Measurements from ENCODE around the gene PDE4D. TPM values are rescaled to one million over a fixed set of nuclear protein-coding genes. Genes with fewer than 3 reads are reported as not detected.

The PDE4D gene
- total RNA-seq, 1 donor from 2014 or later: 14.2 TPM

GRCh38 chr5:59605915-59606314, 287.6 kb downstream of the PDE4D start:
- no peaks in the 10 kb centered on the region for H3K36me3 ChIP-seq (ENCODE audit: insufficient read depth, low read length)
- H3K9me3 Mint-ChIP-seq (ENCODE audit: unreplicated experiment): no peaks in the 10 kb centered on the region
- H3K4me1 Mint-ChIP-seq (ENCODE audit: low read depth, unreplicated experiment): peaks cover 23% of the 10 kb centered on the region
- H2AFZ ChIP-seq (ENCODE audit: low read depth, low read length): no peak overlapping the region
- H3K9me3 ChIP-seq (ENCODE audit: insufficient read depth, low read depth, low read length): no peaks in the 10 kb centered on the region
- H3K9ac ChIP-seq (ENCODE audit: low read length): no peak overlapping the region
- no peaks in the 10 kb centered on the region for H3K27me3 ChIP-seq (ENCODE audit: insufficient read depth, low read length)
- no peak overlapping the region for H3K4me2 ChIP-seq (ENCODE audit: low read length)
- no peak for TF ChIP-seq CTCF (IDR thresholded peaks at IDR 0.05; ENCODE audit: insufficient read depth, low read depth, low read length)
- TF ChIP-seq EZH2 (IDR thresholded peaks at IDR 0.05; ENCODE audit: insufficient read depth, low read length): no peak
- no peak overlapping the region for H3K4me3 Mint-ChIP-seq (ENCODE audit: unreplicated experiment)
- H3K4me3 ChIP-seq (ENCODE audit: insufficient read depth, low read depth, low read length): no peak overlapping the region
- DNase-seq (ENCODE audit: low read depth) (no peak), FAIRE-seq (no peak)
- H3K79me2 ChIP-seq (ENCODE audit: insufficient read depth, low read length): no peaks in the 10 kb centered on the region
- H3K27ac ChIP-seq (ENCODE audit: low read depth, low read length): no peak overlapping the region
- H3K4me1 ChIP-seq (ENCODE audit: insufficient read depth, low read length): peaks cover 5% of the 10 kb centered on the region
- no peaks in the 10 kb centered on the region for H3K27me3 Mint-ChIP-seq (ENCODE audit: low read depth, unreplicated experiment)
- H3K27ac Mint-ChIP-seq (ENCODE audit: unreplicated experiment): no peak overlapping the region
- no peaks in the 10 kb centered on the region for H3K36me3 Mint-ChIP-seq (ENCODE audit: low read depth, unreplicated experiment)
- no peaks in the 10 kb centered on the region for H4K20me1 ChIP-seq (ENCODE audit: insufficient read depth, low read length)

GRCh38 chr5:59604111-59604510, 289.4 kb downstream of the PDE4D start:
- H3K9ac ChIP-seq (ENCODE audit: low read length): no peak overlapping the region
- FAIRE-seq: no peak
- H3K36me3 ChIP-seq (ENCODE audit: insufficient read depth, low read length): no peaks in the 10 kb centered on the region

More at GRCh38 chr5:59604111-59604510, 289.4 kb downstream of the PDE4D start:
- peaks cover 5% of the 10 kb centered on the region for H3K4me1 ChIP-seq (ENCODE audit: insufficient read depth, low read length)
- H4K20me1 ChIP-seq (ENCODE audit: insufficient read depth, low read length): no peaks in the 10 kb centered on the region
- no peak for DNase-seq (ENCODE audit: low read depth)
- H3K9me3 ChIP-seq (ENCODE audit: insufficient read depth, low read depth, low read length): no peaks in the 10 kb centered on the region
- TF ChIP-seq CTCF (IDR thresholded peaks at IDR 0.05; ENCODE audit: insufficient read depth, low read depth, low read length): no peak
- no peak for TF ChIP-seq EZH2 (IDR thresholded peaks at IDR 0.05; ENCODE audit: insufficient read depth, low read length)
- no peak overlapping the region for H3K27ac ChIP-seq (ENCODE audit: low read depth, low read length)
- no peaks in the 10 kb centered on the region for H3K27me3 Mint-ChIP-seq (ENCODE audit: low read depth, unreplicated experiment)
- H3K36me3 Mint-ChIP-seq (ENCODE audit: low read depth, unreplicated experiment): no peaks in the 10 kb centered on the region
- no peaks in the 10 kb centered on the region for H3K79me2 ChIP-seq (ENCODE audit: insufficient read depth, low read length)
- no peak overlapping the region for H3K27ac Mint-ChIP-seq (ENCODE audit: unreplicated experiment)
- H3K4me3 Mint-ChIP-seq (ENCODE audit: unreplicated experiment): no peak overlapping the region
- no peaks in the 10 kb centered on the region for H3K9me3 Mint-ChIP-seq (ENCODE audit: unreplicated experiment)
- no peak overlapping the region for H2AFZ ChIP-seq (ENCODE audit: low read depth, low read length)
- no peak overlapping the region for H3K4me3 ChIP-seq (ENCODE audit: insufficient read depth, low read depth, low read length)
- no peak overlapping the region for H3K4me2 ChIP-seq (ENCODE audit: low read length)
- peaks cover 15% of the 10 kb centered on the region for H3K4me1 Mint-ChIP-seq (ENCODE audit: low read depth, unreplicated experiment)
- no peaks in the 10 kb centered on the region for H3K27me3 ChIP-seq (ENCODE audit: insufficient read depth, low read length)

Measured in astrocyte (in vitro differentiated cells and primary cell).